BJ (cell line): ENCODE data around the gene TSGA10. TPM values are rescaled to one million over a fixed set of nuclear protein-coding genes. Genes with fewer than 3 reads are reported as not detected.

Experiments
- CTCF ChIA-PET: fragments of 350-600 bp; formaldehyde crosslinking; extraction: SDS; loops from one replicate; lab custom pipeline; 2021; ENCODE audit warnings: antibody characterized with exemption, inconsistent platforms; lab: Yijun Ruan, JAX
- POLR2A ChIA-PET: fragments of 300-600 bp; sonication (Branson Sonifier 250); formaldehyde crosslinking; extraction: SDS; loops from one replicate; lab custom pipeline; 2021; ENCODE audit warnings: antibody characterized with exemption; lab: Charles Lee
- DNase-seq: peaks from one replicate; pipeline ENCODE4 v3.0.0-alpha.2; 2011; ENCODE audit warnings: low read depth
- H3K27me3 ChIP-seq: 2 replicates; pipeline ENCODE4 v1.6.0; 2011; ENCODE audit warnings: low read length; ENCODE audit not compliant: control insufficient read depth, insufficient read depth
- H3K36me3 ChIP-seq: 2 replicates; pipeline ENCODE4 v1.5.1; 2011; ENCODE audit warnings: low read length; ENCODE audit not compliant: control insufficient read depth, insufficient read depth
- H3K4me3 ChIP-seq: 2 replicates; pipeline ENCODE4 v1.5.1; 2011; ENCODE audit warnings: low read depth, mild to moderate bottlenecking, control low read depth, low read length
- polyA plus RNA-seq: library from polyadenylated mRNA; depleted of rRNA; stranded (reverse); fragments of >200 nt; gene quantifications from 2 replicates; pipeline ENCODE4 v1.2.3, GENCODE V29; 2011
- TF ChIP-seq, protein P1 (sequence below): IDR thresholded peaks from 2 replicates; pipeline ENCODE4 v1.5.1; 2011; ENCODE audit warnings: low read depth, mild to moderate bottlenecking, control low read depth, inconsistent platforms, low read length, moderate library complexity; ENCODE audit not compliant: insufficient read depth

The TSGA10 gene
- polyA plus RNA-seq, 1 experiment, result 0.42 TPM

- POLR2A ChIA-PET, result no interaction called here
Measured at GRCh38 chr2:99106913-99107312, 47.8 kb downstream of the TSGA10 start.

DNA sequence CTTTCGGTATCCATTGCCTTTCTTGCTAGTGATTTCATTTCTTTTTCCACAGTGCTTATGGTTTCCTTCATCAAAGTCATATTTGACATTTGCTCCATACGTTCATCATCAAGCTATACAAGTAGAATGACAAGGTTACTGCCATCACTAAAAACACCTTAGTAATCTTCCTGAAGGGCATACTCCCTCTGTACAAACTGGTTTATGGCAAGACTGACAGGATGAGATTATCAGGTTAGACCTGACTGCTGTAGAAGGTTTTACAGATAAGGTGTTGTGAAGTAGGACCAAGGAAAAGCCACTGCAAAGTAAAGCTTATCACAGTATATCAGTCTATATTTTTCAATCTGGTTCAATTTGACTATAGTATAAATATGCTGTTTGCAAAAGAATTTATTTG, 50.7 kb downstream of the TSGA10 start:
- Histone ChIP-seq H3K36me3 (no peaks in the 10 kb centered on the region), H3K4me3 (no peak overlapping the region), H3K27me3 (no peaks in the 10 kb centered on the region)
- TF ChIP-seq, protein P1, sequence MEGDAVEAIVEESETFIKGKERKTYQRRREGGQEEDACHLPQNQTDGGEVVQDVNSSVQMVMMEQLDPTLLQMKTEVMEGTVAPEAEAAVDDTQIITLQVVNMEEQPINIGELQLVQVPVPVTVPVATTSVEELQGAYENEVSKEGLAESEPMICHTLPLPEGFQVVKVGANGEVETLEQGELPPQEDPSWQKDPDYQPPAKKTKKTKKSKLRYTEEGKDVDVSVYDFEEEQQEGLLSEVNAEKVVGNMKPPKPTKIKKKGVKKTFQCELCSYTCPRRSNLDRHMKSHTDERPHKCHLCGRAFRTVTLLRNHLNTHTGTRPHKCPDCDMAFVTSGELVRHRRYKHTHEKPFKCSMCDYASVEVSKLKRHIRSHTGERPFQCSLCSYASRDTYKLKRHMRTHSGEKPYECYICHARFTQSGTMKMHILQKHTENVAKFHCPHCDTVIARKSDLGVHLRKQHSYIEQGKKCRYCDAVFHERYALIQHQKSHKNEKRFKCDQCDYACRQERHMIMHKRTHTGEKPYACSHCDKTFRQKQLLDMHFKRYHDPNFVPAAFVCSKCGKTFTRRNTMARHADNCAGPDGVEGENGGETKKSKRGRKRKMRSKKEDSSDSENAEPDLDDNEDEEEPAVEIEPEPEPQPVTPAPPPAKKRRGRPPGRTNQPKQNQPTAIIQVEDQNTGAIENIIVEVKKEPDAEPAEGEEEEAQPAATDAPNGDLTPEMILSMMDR, result no peak
- POLR2A ChIA-PET, result no interaction called here
- no peak for DNase-seq
- CTCF ChIA-PET, result no interaction called here

More at GRCh38 chr2:99106913-99107312, 47.8 kb downstream of the TSGA10 start:
- no peak for DNase-seq
- H3K36me3 ChIP-seq, result no peaks in the 10 kb centered on the region
- no peak overlapping the region for H3K4me3 ChIP-seq
- TF ChIP-seq, protein P1, result no peak
- H3K27me3 ChIP-seq, result 0 out of 2 replicates have a peak, but pooled peaks cover 2% of the 10 kb centered on the region
- CTCF ChIA-PET, result no interaction called here

GRCh38 chr2:99101697-99102096, 53.0 kb downstream of the TSGA10 start:
- Histone ChIP-seq H3K36me3 (no peaks in the 10 kb centered on the region), H3K4me3 (no peak overlapping the region), H3K27me3 (no peaks in the 10 kb centered on the region)
- DNase-seq, result no peak
- ChIA-PET POLR2A (no interaction called here), CTCF (interaction anchor here (1.3 kb wide), 1 partner anchor 14 kb away, joined by 4 read pairs; no protein-coding TSS in a partner anchor)
- TF ChIP-seq, protein P1, result no peak; the same call in 1 of the 2 replicates

GRCh38 chr2:99096728-99097127, 58.0 kb downstream of the TSGA10 start:
- TF ChIP-seq, protein P1, result no peak
- Histone ChIP-seq H3K4me3 (no peak overlapping the region), H3K36me3 (no peaks in the 10 kb centered on the region), H3K27me3 (no peaks in the 10 kb centered on the region)
- ChIA-PET CTCF (no interaction called here), POLR2A (no interaction called here)
- DNase-seq, result no peak

DNA sequence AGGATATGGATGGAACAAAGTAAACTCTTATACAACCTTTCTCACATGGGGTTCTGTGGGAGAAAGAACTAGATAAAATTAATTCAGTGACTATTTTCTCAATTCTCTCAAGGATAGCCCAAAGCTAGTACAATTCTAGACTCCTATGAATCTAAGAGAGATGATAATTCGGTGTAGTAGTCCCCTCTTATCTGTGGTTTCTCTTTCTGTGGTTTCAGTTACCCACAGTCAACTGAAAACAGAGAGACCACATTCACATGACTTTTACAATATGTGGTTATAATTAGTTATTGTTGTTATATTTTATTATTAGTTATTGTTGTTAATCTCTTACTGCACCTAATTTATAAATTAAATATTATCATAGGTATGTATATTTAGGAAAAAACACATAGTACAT, 66.7 kb downstream of the TSGA10 start:
- CTCF ChIA-PET, result interaction anchor here (1.4 kb wide), 1 partner anchor 14 kb away, joined by 4 read pairs; no protein-coding TSS in a partner anchor
- TF ChIP-seq, protein P1, result no peak

More for the DNA sequence above, 66.7 kb downstream of the TSGA10 start:
- no peaks in the 10 kb centered on the region; the same call in 1 of the 2 replicates for H3K27me3 ChIP-seq
- no peak for DNase-seq
- H3K4me3 ChIP-seq, result no peak overlapping the region
- H3K36me3 ChIP-seq, result no peaks in the 10 kb centered on the region
- POLR2A ChIA-PET, result no interaction called here
